ENCODE results near the gene RDH13. TPM values are rescaled to one million over a fixed set of nuclear protein-coding genes. Genes with fewer than 3 reads are reported as not detected.

Gene RDH13
- total and polyA plus RNA-seq, 2 of the 8 experiments (the other 6 are each of a cell fraction or from before 2014, with no cell fraction given): 15.9 to 31.5 TPM

DNA sequence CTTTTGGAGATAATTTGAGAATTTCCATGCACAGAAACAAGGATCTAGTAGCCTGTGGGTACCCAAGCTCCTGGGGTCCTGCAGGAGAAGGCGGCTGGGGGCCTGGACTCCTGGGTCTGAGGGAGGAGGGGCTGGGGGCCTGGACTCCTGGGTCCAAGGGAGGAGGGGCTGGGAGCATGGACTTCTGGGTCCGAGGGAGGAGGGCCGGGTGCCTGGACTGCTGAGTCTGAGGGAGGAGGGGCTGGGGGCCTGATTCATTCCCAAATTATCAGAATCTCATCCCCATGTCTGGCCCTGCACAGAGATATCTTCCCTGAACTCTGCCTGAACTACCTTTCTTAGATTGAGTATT is 520 bp upstream of the RDH13 start:
- Histone ChIP-seq H3K9me3 (ENCODE audit: insufficient read depth in 2 of 2, low read depth in 1 of 2, low read length in 1 of 2) (no peaks in the 10 kb centered on the region; a peak in 1 of 4 replicates), H4K20me1 (replicated peaks in 1 of 2; ENCODE audit: control insufficient read depth in 1 of 2, insufficient read depth in 2 of 2, low read length in 2 of 2) (peaks cover 0 to 8% of the 10 kb centered on the region in 2 experiments), H3K79me2 (ENCODE audit: control insufficient read depth in 1 of 2, insufficient read depth in 2 of 2, low read length in 2 of 2) (0 out of 4 replicates have a peak, but pooled peaks cover 0 to 5% of the 10 kb centered on the region in 2 experiments), H3K23me2 (ENCODE audit: low read depth, low read length) (peaks cover 2% of the 10 kb centered on the region; the same call in 1 of the 2 replicates), H3K27ac (ENCODE audit: low read depth, low read length) (no peak overlapping the region), H3K4me2 (ENCODE audit: insufficient read depth in 1 of 2, low read depth in 2 of 2, low read length in 2 of 2) (no peak overlapping the region), H3K14ac (ENCODE audit: insufficient read length) (no peak overlapping the region), H3K9ac (replicated peaks in 1 of 4; ENCODE audit: extremely low read depth in 1 of 4, low read depth in 3 of 4, low read length in 3 of 4) (no peak overlapping the region), H3K23ac (ENCODE audit: insufficient read length) (no peak overlapping the region), H2AFZ (ENCODE audit: low read length) (no peak overlapping the region), H3K4me3 (ENCODE audit: extremely low read depth in 1 of 4, insufficient read depth in 2 of 4, low read depth in 3 of 4, low read length in 4 of 4) (peak overlapping the region in 1 of 4 experiments; percentile 23; a peak in 1 of 8 replicates), H2BK5ac (ENCODE audit: low read depth, low read length) (no peak overlapping the region), H4K8ac (ENCODE audit: extremely low read depth, insufficient read depth, low read length) (no peak overlapping the region), H3K79me1 (ENCODE audit: low read depth, low read length) (peaks cover 4% of the 10 kb centered on the region; the same call in 1 of the 2 replicates), H4K5ac (ENCODE audit: insufficient read length, low read depth, low read length) (no peak overlapping the region), H3K18ac (ENCODE audit: extremely low read depth, low read length) (no peak overlapping the region), H3K56ac (replicated peaks; ENCODE audit: insufficient read length, low read depth, low read length) (no peak overlapping the region), H3K36me3 (ENCODE audit: control insufficient read depth in 2 of 4, insufficient read depth in 4 of 4, low read length in 3 of 4) (peaks cover 0 to 6% (median 3%) of the 10 kb centered on the region in 4 experiments; a peak in 4 of 8 replicates), H2BK15ac (ENCODE audit: low read length) (no peak overlapping the region), H4K91ac (replicated peaks; ENCODE audit: insufficient read length, low read length) (no peak overlapping the region), H2BK20ac (ENCODE audit: low read length) (no peak overlapping the region), H3K27me3 (replicated peaks in 1 of 4; ENCODE audit: control insufficient read depth in 3 of 4, extremely low read depth in 1 of 4, insufficient read depth in 3 of 4, low read length in 3 of 4) (peaks cover 10 to 40% (median 33%) of the 10 kb centered on the region in 4 experiments), H2BK120ac (replicated peaks; ENCODE audit: low read depth, low read length) (no peak overlapping the region), H3K4me1 (replicated peaks in 1 of 4; ENCODE audit: control insufficient read depth in 3 of 4, insufficient read depth in 4 of 4, low read length in 3 of 4) (peaks cover 0 to 4% (median 2%) of the 10 kb centered on the region in 4 experiments; a peak in 4 of 7 replicates), H3K4ac (replicated peaks; ENCODE audit: insufficient read length, low read depth, low read length) (no peak overlapping the region), H2AK5ac (ENCODE audit: low read depth, low read length) (no peak overlapping the region), H2BK12ac (ENCODE audit: low read depth, low read length) (0 out of 2 replicates have a peak overlapping the region, but pooled peaks have one; percentile 68)
- DNase-seq (ENCODE audit: low read depth in 1 of 2, low spot score in 2 of 2): no peak
- no peak for FAIRE-seq
- CTCF ChIA-PET (ENCODE audit: partially characterized antibody): interaction anchor here (1.2 to 1.4 kb wide), 2 partner anchors 23 to 182 kb away, joined by 3 to 4 read pairs; no protein-coding TSS in a partner anchor
- WGBS, 2 experiments (ENCODE audit: extremely low coverage in 1 of 2, insufficient coverage in 1 of 2, insufficient read length in 1 of 2, insufficient replicate concordance in 2 of 2, low coverage in 1 of 2, low lambda C conversion rate in 2 of 2, missing lambda C conversion rate in 1 of 2): 76% methylated on average over 2 of the region's 3 CpGs; no CpG with 5 or more reads in 1 of the 2 experiments
- POLR2A ChIA-PET (ENCODE audit: partially characterized antibody): interaction anchor here (0.7 to 1.2 kb wide), 2 partner anchors 11 to 182 kb away, joined by 4 read pairs; no protein-coding TSS in a partner anchor
- TF ChIP-seq RFX5 (IDR thresholded peaks at IDR 0.05; ENCODE audit: borderline replicate concordance, low read depth, low read length) (no peak), SIRT6 (IDR thresholded peaks at IDR 0.05; ENCODE audit: low read length) (no peak), E2F6 (IDR thresholded peaks at IDR 0.05) (no peak), CREB1 (IDR thresholded peaks at IDR 0.05) (no peak), RXRA (IDR thresholded peaks at IDR 0.05; ENCODE audit: insufficient read depth, low read depth, low read length) (no peak), CBX5 (IDR thresholded peaks at IDR 0.05; ENCODE audit: low read depth, low read length) (no peak), EZH2 (IDR thresholded peaks at IDR 0.05; ENCODE audit: low read depth, low read length, severe bottlenecking) (no peak), SAP30 (IDR thresholded peaks at IDR 0.05; ENCODE audit: insufficient read depth, insufficient replicate concordance, low read length) (no peak), CHD1 (IDR thresholded peaks at IDR 0.05; ENCODE audit: low read depth, low read length) (no peak), SIN3A (conservative IDR thresholded peaks at IDR 0.05 in 1 of 2, IDR thresholded peaks at IDR 0.05 in 1 of 2; ENCODE audit: low read depth in 1 of 2, low read length in 2 of 2) (no peak), RAD21 (IDR thresholded peaks at IDR 0.05 in 1 of 2, conservative IDR thresholded peaks at IDR 0.05 in 1 of 2; ENCODE audit: low read depth in 2 of 2, low read length in 2 of 2) (no peak), TAF1 (IDR thresholded peaks at IDR 0.05; ENCODE audit: low read depth, low read length) (no peak)
